ENCODE results near the gene ZNF180.

- TF ChIP-seq CTCF (conservative IDR thresholded peaks at IDR 0.05; ENCODE audit: low read length) = no peak
- TF ChIP-seq EZH2phosphoT487 (IDR thresholded peaks at IDR 0.05; ENCODE audit: borderline replicate concordance, low read depth, low read length) = no peak
These were observed 42.3 kb upstream of the ZNF180 start for GRCh38 chr19:44542671-44543070.

Data from OCI-LY7 (cell line).